Adrenal gland (tissue), 12 donors: ENCODE data around the gene SNAPC3. TPM values are rescaled to one million over a fixed set of nuclear protein-coding genes. Genes with fewer than 3 reads are reported as not detected.
"Not testable (repeated sequence)": the region's sequence is repeated elsewhere in the genome, so short reads cannot be mapped to it uniquely, and the experiment has no call there.

Experiments
- DNase-seq, 7 donors: peaks; one replicate each; pipeline ENCODE4 v3.0.0-alpha.2; 2019 to 2020
- H3K27ac ChIP-seq, 5 donors: fragments of 200-600 bp; sonication (generic) in 4 of 5; 1 replicate in 3 of 5; 2 replicates in 2 of 5; pipeline versions ENCODE4 v1.5.1 to v1.8.0; 2016 to 2020; ENCODE audit warnings: mild to moderate bottlenecking in 1 of 5
- H3K27me3 ChIP-seq: fragments of 200-600 bp; 2 replicates; pipeline ENCODE4 v1.8.0; 2021
- H3K36me3 ChIP-seq, 2 donors: fragments of 200-600 bp; replicated peaks in 1 of 2; 1 replicate in 1 of 2; 2 replicates in 1 of 2; pipeline versions ENCODE4 v1.5.1 to v1.8.0; 2018 to 2022
- H3K4me1 ChIP-seq, 2 donors: fragments of 200-600 bp; replicated peaks in 1 of 2; 1 replicate in 1 of 2; 2 replicates in 1 of 2; pipeline versions ENCODE4 v1.5.1 to v1.8.0; 2018 to 2021
- H3K4me3 ChIP-seq, 4 donors: fragments of 200-600 bp; sonication (generic) in 3 of 4; one replicate each; pipeline ENCODE4 v1.5.1; 2016 to 2018
- H3K9me3 ChIP-seq, 3 donors: fragments of 200-600 bp; sonication (generic) in 1 of 3; replicated peaks in 1 of 3; 1 replicate in 2 of 3; 2 replicates in 1 of 3; pipeline versions ENCODE4 v1.5.1 to v1.8.0; 2016 to 2021
- CTCF ChIP-seq, 6 experiments: fragments of 450-650 bp in 4 of 6; fragments of 200-600 bp in 2 of 6; sonication (generic) in 1 of 6; IDR thresholded peaks; 1 replicate in 5 of 6; 2 replicates in 1 of 6; pipeline versions ENCODE4 v1.5.1 to v1.8.0; 2016 to 2021; ENCODE audit warnings: antibody characterized with exemption in 6 of 6, mild to moderate bottlenecking in 2 of 6, moderate library complexity in 1 of 6
- POLR2A ChIP-seq, 2 donors: fragments of 450-650 bp; IDR thresholded peaks; one replicate each; pipeline ENCODE4 v1.6.1; 2017; ENCODE audit warnings: antibody characterized with exemption in 2 of 2, mild to moderate bottlenecking in 2 of 2, moderate library complexity in 1 of 2
- WGBS, 4 donors: extraction: QIAGEN DNeasy Blood & Tissue Kit in 2 of 4; methylation state at CpG; one replicate each; pipeline versions ENCODE4 v1.1.5 to v1.1.7; 2013 to 2017; 5-methylcytosine and 5-hydroxymethylcytosine counted together
- intact Hi-C, 2 donors: fragments of 100-400 bp; cut with DNase I; formaldehyde crosslinking; loops; one replicate each; pipeline versions ENCODE4 v1.14.1 to v1.15.0; 2022 to 2023
- polyA plus RNA-seq, 3 donors: library from polyadenylated mRNA; stranded (reverse); fragments of 200-250 nt in 2 of 3; fragments of 350-450 nt in 1 of 3; fragmentation: Illumina TruSeq in 1 of 3; extraction: RNeasy Lipid Tissue Mini Kit (QIAGEN cat#74804) in 1 of 3; gene quantifications; one replicate each; pipeline ENCODE4 v1.2.3, GENCODE V29; 2013 to 2014
- total RNA-seq, 9 donors: library from RNA; depleted of rRNA in 4 of 9; stranded (reverse); fragments of >200 nt in 4 of 9; fragments of 120-200 nt in 1 of 9; fragmentation: NEBNext Ultra II Directional in 1 of 9; extraction: Animal tissue kit (Norgen Biotek cat#: 25700) in 1 of 9; gene quantifications; one replicate each; pipeline versions ENCODE4 v1.1.0 to v1.2.4, GENCODE V29; 2013 to 2023
- donor health status: healthy with polysubstance abuse.
- donor health status: Bipolar disorder and iron deficiency.
- donor health status: DM: yes; HTN: yes; CAD: no.
- donor health status: DM: no; HTN: no; CAD: no.
- donor health status: DM: no; HTN: no; CAD: no.
- donor health status: DM: yes; HTN: yes; CAD: no.

Gene SNAPC3
- total and polyA plus RNA-seq, 12 donors: 9.8 to 62.2 (median 41.1) TPM

- Histone ChIP-seq H3K27me3 (no peaks in the 10 kb centered on the region), H3K27ac (no peak overlapping the region), H3K36me3 (no peaks in the 10 kb centered on the region), H3K4me1 (no peaks in the 10 kb centered on the region), H3K9me3 (no peaks in the 10 kb centered on the region), H3K4me3 (no peak overlapping the region)
- TF ChIP-seq CTCF (IDR thresholded peaks at IDR 0.05) (no peak), POLR2A (IDR thresholded peaks at IDR 0.05) (no peak)
- intact Hi-C loops: no loop called here
- DNase-seq: no peak
- WGBS, 4 donors: 53 to 83% (median 78%) methylated on average over 3 of the region's 3 CpGs
These were observed 47.9 kb upstream of the SNAPC3 start for GRCh38 chr9:15374825-15375224.

- 73 to 80% (median 76%) methylated on average over 4 of the region's 4 CpGs for WGBS, 4 donors
- intact Hi-C loops: no loop called here
- no peak for DNase-seq
- Histone ChIP-seq H3K27me3 (no peaks in the 10 kb centered on the region), H3K9me3 (no peaks in the 10 kb centered on the region), H3K4me1 (no peaks in the 10 kb centered on the region), H3K36me3 (no peaks in the 10 kb centered on the region), H3K27ac (no peak overlapping the region), H3K4me3 (no peak overlapping the region)
- TF ChIP-seq POLR2A (IDR thresholded peaks at IDR 0.05): no peak
- TF ChIP-seq CTCF (IDR thresholded peaks at IDR 0.05): no peak
These were observed 44.8 kb upstream of the SNAPC3 start for GRCh38 chr9:15377625-15378540.

GRCh38 chr9:15379317-15379716 is 43.4 kb upstream of the SNAPC3 start:
- H3K27me3 ChIP-seq, H3K9me3 ChIP-seq, H3K36me3 ChIP-seq, H3K4me3 ChIP-seq, intact Hi-C loops, H3K4me1 ChIP-seq, DNase-seq, H3K27ac ChIP-seq: not testable (repeated sequence)
- 57 to 79% (median 68%) methylated on average over 3 to 4 of the region's 4 CpGs for WGBS, 4 donors

- 77 to 85% (median 82%) methylated on average over 5 of the region's 5 CpGs for WGBS, 4 donors
- H3K4me1 ChIP-seq, H3K4me3 ChIP-seq, H3K27me3 ChIP-seq, H3K9me3 ChIP-seq, intact Hi-C loops, H3K27ac ChIP-seq, H3K36me3 ChIP-seq, DNase-seq: not testable (repeated sequence)
These were observed 42.8 kb upstream of the SNAPC3 start for GRCh38 chr9:15379888-15380287.

GRCh38 chr9:15381491-15381890 is 41.2 kb upstream of the SNAPC3 start:
- 37 to 100% (median 70%) methylated on average over 1 of the region's 1 CpG for WGBS, 4 donors
- intact Hi-C loops: no loop called here
- no peak overlapping the region for H3K4me3 ChIP-seq

More at GRCh38 chr9:15381491-15381890, 41.2 kb upstream of the SNAPC3 start:
- no peaks in the 10 kb centered on the region for H3K27me3 ChIP-seq
- H3K36me3 ChIP-seq: no peaks in the 10 kb centered on the region
- no peak for DNase-seq
- no peak for TF ChIP-seq POLR2A (IDR thresholded peaks at IDR 0.05)
- TF ChIP-seq CTCF (IDR thresholded peaks at IDR 0.05): no peak
- H3K4me1 ChIP-seq: no peaks in the 10 kb centered on the region
- no peaks in the 10 kb centered on the region for H3K9me3 ChIP-seq
- H3K27ac ChIP-seq: no peak overlapping the region
